ENCODE measurements around the gene PIK3AP1.
"Not testable (repeated sequence)": the region's sequence is repeated elsewhere in the genome, so short reads cannot be mapped to it uniquely, and the experiment has no call there.

PIK3AP1 gene

GRCh38 chr10:96719850-96720421 lies 378 bp downstream of the PIK3AP1 start:
- peak; percentile 77 for DNase-seq (ENCODE audit: low spot score)

DNA sequence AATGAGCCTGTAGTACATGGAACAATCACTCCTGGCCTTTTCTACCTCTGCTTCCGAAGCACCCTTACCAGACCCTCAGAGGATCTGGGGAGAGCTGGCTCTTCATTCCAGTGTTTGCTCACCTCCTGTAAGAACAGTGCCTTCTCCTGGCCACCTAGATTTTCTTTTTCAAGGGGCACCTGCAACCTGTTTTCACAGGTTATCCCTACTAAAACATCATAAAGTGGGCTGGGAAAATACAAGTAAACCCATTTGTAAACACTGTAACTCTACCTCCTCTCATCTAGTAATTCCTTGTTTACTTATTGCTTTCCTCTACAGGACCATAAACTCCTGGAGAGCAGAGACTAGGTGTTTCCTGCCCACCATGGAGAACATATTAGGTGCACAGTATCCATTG lies 1.1 kb downstream of the PIK3AP1 start:
- no peak for DNase-seq (ENCODE audit: low spot score)

DNA sequence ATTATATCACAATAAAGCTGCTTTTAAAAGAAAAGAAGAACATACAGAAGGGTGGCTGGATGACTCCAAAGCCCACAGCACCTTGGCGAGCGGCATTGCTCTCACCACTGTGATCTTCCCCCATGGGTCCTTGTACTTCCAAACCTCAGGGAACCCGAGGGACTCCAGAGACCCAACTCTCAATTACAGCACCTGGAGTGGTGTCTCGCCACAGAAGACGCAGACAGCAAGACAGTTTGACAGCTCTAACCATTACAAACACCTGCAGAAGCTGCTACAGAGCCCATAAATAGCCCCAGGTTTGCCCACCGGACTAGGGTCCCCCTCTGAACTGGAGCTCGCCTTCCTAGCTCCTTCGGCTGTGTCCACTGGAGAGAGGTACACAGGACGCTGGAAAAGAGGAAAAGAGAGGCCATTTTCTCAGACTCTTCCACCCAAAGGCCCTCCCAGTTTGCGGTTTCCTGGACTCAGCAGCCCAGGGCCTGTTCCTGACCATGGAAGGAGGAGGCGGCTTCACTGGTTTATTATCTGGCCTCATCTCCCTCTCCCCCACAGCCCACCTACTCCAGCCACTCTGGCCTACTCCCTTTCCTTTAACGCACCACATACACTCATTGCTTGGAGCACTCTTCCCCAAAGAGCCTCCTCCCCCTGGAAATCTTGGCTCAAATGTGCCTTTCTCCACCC lies 1.9 kb downstream of the PIK3AP1 start:
- no peak for DNase-seq (ENCODE audit: low spot score)

- DNase-seq (ENCODE audit: low spot score): no peak
These were observed 3.9 kb downstream of the PIK3AP1 start for GRCh38 chr10:96716390-96716789.

GRCh38 chr10:96714746-96715255 lies 5.5 kb downstream of the PIK3AP1 start:
- no peak for DNase-seq (ENCODE audit: low spot score)

DNA sequence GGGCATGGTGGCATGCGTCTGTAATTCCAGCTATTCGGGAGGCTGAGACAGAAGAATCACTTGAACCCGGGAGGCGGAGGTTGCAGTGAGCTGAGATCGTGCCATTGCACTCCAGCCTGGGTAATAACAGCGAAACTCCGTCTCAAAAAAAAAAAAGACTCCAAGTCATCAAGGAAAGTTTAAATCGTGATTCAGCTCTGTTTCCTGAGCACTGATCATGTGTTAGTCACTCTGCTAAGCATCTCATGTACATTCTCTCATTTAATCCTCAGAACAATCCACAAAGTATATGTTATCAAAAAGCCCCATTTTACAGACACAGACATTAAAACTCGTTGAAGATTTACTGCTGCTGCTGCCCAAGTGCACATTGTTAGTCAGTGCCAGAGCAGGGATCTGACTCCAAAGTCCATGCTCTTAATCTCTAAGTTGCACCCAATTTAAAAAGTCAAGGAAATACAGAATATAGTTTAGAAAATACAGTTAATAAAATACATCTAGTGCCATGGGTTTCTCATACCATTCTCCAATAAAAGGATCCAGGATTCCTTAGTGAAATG lies 6.2 kb downstream of the PIK3AP1 start:
- DNase-seq (ENCODE audit: low spot score): no peak

DNA sequence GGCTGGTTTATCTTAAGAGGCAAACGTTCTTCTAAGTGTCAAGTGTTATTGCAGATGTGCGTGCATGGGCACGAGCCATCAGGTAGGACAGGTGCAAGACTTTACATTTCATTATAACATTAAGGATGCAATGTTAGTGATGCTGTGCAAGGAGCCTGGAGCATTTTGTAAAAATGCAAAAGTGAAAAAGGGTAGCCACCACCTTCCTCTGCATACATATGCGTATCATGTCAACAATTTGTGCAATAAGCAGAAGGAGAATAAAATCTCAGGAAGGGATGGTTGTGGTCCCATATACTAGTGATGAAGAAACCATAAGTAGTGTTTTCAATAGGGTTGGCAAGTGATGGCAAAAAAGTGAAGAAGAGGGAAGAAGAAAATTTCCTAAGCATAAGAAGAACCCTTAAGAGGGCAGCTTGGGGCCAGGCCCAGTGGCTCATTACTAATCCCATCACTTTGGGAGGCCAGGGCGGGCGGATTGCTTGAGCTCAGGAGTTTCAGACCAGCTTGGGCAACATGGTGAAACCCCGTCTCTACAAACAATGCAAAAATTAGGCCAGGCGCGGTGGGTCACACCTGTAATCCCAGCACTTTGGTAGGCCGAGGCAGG lies 7.5 kb downstream of the PIK3AP1 start:
- DNase-seq (ENCODE audit: low spot score): no peak

- DNase-seq (ENCODE audit: low spot score): no peak
These were observed 9.1 kb downstream of the PIK3AP1 start for GRCh38 chr10:96711048-96711728.

DNA sequence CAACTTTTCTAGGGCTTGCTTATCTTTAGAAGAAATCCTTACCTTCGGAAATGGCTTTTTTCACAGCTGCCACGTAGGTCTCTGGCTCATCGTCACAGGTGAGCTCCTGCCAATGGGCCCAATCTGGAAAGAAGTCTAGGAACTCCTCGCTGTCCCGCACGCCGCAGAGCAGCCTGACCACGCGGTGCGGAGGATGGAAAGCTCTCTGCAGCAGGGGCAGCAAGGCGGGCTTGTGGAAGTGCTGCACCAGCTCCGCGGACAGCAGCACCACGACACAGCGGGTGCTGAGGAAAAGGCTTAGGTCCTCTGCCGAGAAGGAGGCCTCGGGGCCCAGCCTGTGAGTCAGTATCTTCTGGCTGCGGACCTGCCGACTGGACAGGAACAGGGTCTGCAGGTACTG lies 10.8 kb downstream of the PIK3AP1 start:
- no peak for DNase-seq (ENCODE audit: low spot score)

DNA sequence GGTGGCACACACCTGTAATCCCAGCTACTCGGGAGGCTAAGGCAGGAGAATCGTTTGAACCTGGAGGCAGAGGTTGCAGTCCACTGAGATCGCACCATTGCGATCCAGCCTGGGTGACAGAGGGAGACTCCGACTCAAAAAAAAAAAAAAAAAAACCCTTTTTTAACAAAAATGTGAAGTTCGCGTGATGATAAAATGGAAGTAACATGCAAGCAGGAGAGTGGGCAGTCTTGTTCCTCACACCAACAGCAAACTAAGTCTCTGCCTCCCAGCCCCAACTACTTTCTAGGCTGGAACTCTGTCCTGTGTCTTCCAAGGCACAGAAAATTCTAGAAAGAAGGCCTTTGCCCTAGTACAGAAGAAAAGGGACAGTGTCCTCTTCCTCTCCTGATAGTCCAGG lies 11.3 kb downstream of the PIK3AP1 start:
- no peak for DNase-seq (ENCODE audit: low spot score)

DNA sequence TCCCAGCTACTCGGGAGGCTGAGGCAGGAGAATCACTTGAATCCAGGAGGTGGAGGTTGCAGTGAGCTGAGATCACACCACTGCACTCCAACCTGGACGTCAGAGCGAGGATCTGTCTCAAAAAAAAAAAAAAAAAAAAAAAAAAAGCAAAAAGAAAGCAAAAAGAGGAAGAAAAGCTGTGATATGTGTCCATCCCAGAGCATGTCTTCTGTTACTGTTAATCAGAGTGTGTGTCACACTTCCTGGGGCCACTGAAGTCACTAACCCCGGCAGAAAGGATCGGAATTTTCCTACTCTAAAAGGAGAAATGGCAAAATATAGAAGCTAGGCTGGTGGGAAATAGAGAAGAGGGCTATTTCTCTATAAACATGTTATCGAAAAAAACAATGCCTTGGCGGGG lies 11.9 kb downstream of the PIK3AP1 start:
- no peak for DNase-seq (ENCODE audit: low spot score)

DNA sequence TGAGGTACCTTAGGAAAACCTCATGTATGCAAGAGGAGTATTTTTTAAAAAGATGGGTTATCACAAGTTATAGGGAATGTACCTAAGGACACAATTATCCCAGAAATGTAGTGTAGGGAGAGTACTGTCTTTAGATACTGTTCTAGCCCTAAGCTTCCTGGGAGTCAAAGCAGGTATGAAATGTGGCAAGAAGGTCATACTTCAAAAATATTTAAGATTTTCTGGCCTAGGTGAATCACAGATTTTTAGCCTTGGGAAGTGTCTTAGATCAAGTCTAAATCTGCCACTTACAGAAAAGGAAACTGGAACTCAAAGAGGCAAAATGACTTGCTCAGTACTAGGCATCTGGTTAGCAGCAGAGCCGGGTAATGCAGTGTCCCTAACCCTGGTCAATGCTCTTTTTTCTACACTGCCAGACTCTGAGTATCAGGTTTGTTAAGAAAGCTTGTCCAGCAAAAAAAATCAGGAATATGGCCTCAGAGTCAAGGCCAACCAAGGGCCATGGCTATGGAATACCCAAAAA lies 13.9 kb downstream of the PIK3AP1 start:
- no peak for DNase-seq (ENCODE audit: low spot score)

DNA sequence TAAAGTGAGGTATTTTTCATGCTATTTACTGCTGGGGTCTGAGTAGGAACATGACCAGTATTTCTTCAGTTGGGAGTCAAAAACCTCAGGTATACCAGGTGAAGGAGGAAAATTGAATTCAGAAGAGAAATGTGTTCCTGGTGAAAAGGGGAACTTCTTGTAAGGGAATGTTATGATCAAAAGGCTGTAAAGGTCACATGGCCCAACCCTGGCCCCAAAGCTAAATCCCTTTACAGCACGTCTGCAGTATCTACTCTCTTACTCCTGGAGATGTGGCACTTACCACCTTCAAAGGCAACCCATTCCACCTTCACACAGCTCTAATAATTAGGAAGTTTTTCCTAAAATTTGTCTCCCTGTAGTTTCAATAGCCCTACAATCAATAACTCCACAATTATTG lies 15.2 kb downstream of the PIK3AP1 start:
- DNase-seq (ENCODE audit: low spot score): no peak

DNA sequence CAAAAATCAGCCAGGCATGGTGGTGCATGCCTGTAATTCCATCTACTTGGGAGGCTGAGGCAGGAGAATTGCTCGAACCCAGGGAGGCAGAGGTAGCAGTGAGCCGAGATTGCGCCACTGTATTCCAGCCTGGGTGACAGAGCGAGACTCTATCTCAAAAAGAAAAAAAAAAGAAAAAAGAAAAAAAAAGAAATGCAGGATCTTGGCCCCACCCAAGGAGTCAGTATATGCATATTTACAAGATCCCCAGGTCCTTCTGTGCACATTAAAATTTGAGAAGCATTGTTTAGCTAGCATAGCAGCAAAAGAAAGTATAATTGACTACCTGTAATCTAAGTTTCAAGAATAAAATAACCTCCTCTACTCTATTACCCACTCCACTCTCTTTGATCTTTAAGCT lies 15.8 kb downstream of the PIK3AP1 start:
- no peak for DNase-seq (ENCODE audit: low spot score)

GRCh38 chr10:96703358-96703757 lies 17.0 kb downstream of the PIK3AP1 start:
- DNase-seq (ENCODE audit: low spot score): no peak

- no peak for DNase-seq (ENCODE audit: low spot score)
These were observed 19.0 kb downstream of the PIK3AP1 start for GRCh38 chr10:96701265-96701664.

GRCh38 chr10:96700374-96701099 lies 19.8 kb downstream of the PIK3AP1 start:
- DNase-seq (ENCODE audit: low spot score): no peak

DNA sequence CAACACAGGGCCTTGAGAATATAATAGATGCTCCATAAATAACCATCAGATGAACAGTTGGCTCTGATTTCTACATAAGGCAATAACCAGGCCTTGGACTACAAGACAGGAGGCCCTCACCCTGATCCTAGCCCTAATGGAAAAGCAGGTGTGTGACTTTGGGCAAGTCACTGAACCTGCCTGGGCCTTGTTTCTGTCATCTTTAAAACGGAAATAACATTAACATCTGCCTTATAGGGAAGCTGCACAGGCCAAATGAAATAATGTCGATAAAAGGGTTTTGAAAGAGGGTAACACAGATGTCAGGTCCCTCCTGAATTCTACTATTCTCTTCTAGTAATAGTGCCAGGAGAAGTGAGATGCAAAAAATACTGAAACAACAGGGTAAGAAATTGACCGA lies 20.7 kb downstream of the PIK3AP1 start:
- DNase-seq (ENCODE audit: low spot score): no peak

GRCh38 chr10:96698305-96698704 lies 22.0 kb downstream of the PIK3AP1 start:
- DNase-seq (ENCODE audit: low spot score): not testable (repeated sequence)

GRCh38 chr10:96697438-96697837 lies 22.9 kb downstream of the PIK3AP1 start:
- DNase-seq (ENCODE audit: low spot score): no peak

- DNase-seq (ENCODE audit: low spot score): no peak
These were observed 23.4 kb downstream of the PIK3AP1 start for GRCh38 chr10:96696845-96697425.

Measured in hematopoietic multipotent progenitor cell treated with erythropoietin and hydrocortisone succinate and interleukin-3 and kit ligand, for 15 days (in vitro differentiated cells).